Umbilical cord (tissue), 2 donors: ENCODE measurements around the gene AHI1. TPM values are rescaled to one million over a fixed set of nuclear protein-coding genes. Genes with fewer than 3 reads are reported as not detected.
"Not testable (repeated sequence)": the region's sequence is repeated elsewhere in the genome, so short reads cannot be mapped to it uniquely, and the experiment has no call there.

ENCODE experiments used
- DNase-seq: peaks from one replicate; pipeline ENCODE4 v3.0.0-alpha.2; 2015; ENCODE audit warnings: low spot score
- total RNA-seq: library from RNA; depleted of rRNA; stranded (reverse); fragments of >200 nt; gene quantifications from one replicate; pipeline ENCODE4 v1.2.3, GENCODE V29; 2014; ENCODE audit warnings: low replicate concordance; ENCODE audit not compliant: insufficient read depth

Gene AHI1
- total RNA-seq, 1 donor from 2014 or later: 57.1 TPM

GRCh38 chr6:135266675-135267074 lies 230.9 kb downstream of the AHI1 start:
- no peak for DNase-seq

- no peak for DNase-seq
Measured at GRCh38 chr6:135265278-135265677, 232.3 kb downstream of the AHI1 start.

- DNase-seq: no peak
Measured at GRCh38 chr6:135261872-135262725, 235.4 kb downstream of the AHI1 start.

GRCh38 chr6:135260612-135261011 lies 236.9 kb downstream of the AHI1 start:
- no peak for DNase-seq

GRCh38 chr6:135258970-135259369 lies 238.6 kb downstream of the AHI1 start:
- no peak for DNase-seq

GRCh38 chr6:135257631-135258405 lies 239.7 kb downstream of the AHI1 start:
- DNase-seq: no peak

- no peak for DNase-seq
Measured at GRCh38 chr6:135256866-135257265, 240.7 kb downstream of the AHI1 start.

GRCh38 chr6:135254471-135254870 lies 243.1 kb downstream of the AHI1 start:
- DNase-seq: no peak

GRCh38 chr6:135251498-135252441 lies 245.8 kb downstream of the AHI1 start:
- peak; percentile 5 for DNase-seq

GRCh38 chr6:135250751-135251497 lies 246.6 kb downstream of the AHI1 start:
- DNase-seq: no peak

- DNase-seq: no peak
Measured at GRCh38 chr6:135250234-135250633, 247.3 kb downstream of the AHI1 start.

GRCh38 chr6:135246412-135247012 lies 251.0 kb downstream of the AHI1 start:
- not testable (repeated sequence) for DNase-seq

GRCh38 chr6:135244805-135245204 lies 252.7 kb downstream of the AHI1 start:
- DNase-seq: no peak

- no peak for DNase-seq
Measured at GRCh38 chr6:135243871-135244796, 253.4 kb downstream of the AHI1 start.

- no peak for DNase-seq
Measured at GRCh38 chr6:135240711-135241110, 256.8 kb downstream of the AHI1 start.

- DNase-seq: no peak
Measured at GRCh38 chr6:135236732-135237131, 260.8 kb downstream of the AHI1 start.

GRCh38 chr6:135236319-135236718 lies 261.2 kb downstream of the AHI1 start:
- DNase-seq: no peak

- no peak for DNase-seq
Measured at GRCh38 chr6:135235716-135236115, 261.8 kb downstream of the AHI1 start.

GRCh38 chr6:135234492-135234780 lies 263.1 kb downstream of the AHI1 start:
- no peak for DNase-seq
